ENCODE results near the gene ATP8A2.

Gene ATP8A2

GRCh38 chr13:25689539-25689938 lies 317.8 kb downstream of the ATP8A2 start:
- TF ChIP-seq CTCF (conservative IDR thresholded peaks at IDR 0.05; ENCODE audit: control insufficient read depth, insufficient read depth, low read depth, low read length), result no peak
- DNase-seq (ENCODE audit: low read depth), result no peak

GRCh38 chr13:25690582-25690981 lies 318.8 kb downstream of the ATP8A2 start:
- DNase-seq (ENCODE audit: low read depth), result no peak
- H3K4me3 ChIP-seq (ENCODE audit: control insufficient read depth, low read depth, low read length), result no peak overlapping the region
- no peak for TF ChIP-seq CTCF (conservative IDR thresholded peaks at IDR 0.05; ENCODE audit: control insufficient read depth, insufficient read depth, low read depth, low read length)

More at GRCh38 chr13:25689539-25689938, 317.8 kb downstream of the ATP8A2 start:
- no peak overlapping the region for H3K4me3 ChIP-seq (ENCODE audit: control insufficient read depth, low read depth, low read length)

GRCh38 chr13:25691654-25692053 lies 319.9 kb downstream of the ATP8A2 start:
- no peak for TF ChIP-seq CTCF (conservative IDR thresholded peaks at IDR 0.05; ENCODE audit: control insufficient read depth, insufficient read depth, low read depth, low read length)
- DNase-seq (ENCODE audit: low read depth), result no peak
- H3K4me3 ChIP-seq (ENCODE audit: control insufficient read depth, low read depth, low read length), result no peak overlapping the region

- TF ChIP-seq CTCF (conservative IDR thresholded peaks at IDR 0.05; ENCODE audit: control insufficient read depth, insufficient read depth, low read depth, low read length), result no peak
- no peak for DNase-seq (ENCODE audit: low read depth)
- no peak overlapping the region for H3K4me3 ChIP-seq (ENCODE audit: control insufficient read depth, low read depth, low read length)
These were observed 320.3 kb downstream of the ATP8A2 start for GRCh38 chr13:25692099-25692498.

- no peak overlapping the region for H3K4me3 ChIP-seq (ENCODE audit: control insufficient read depth, low read depth, low read length)
- no peak for DNase-seq (ENCODE audit: low read depth)
- TF ChIP-seq CTCF (conservative IDR thresholded peaks at IDR 0.05; ENCODE audit: control insufficient read depth, insufficient read depth, low read depth, low read length), result no peak
These were observed 327.3 kb downstream of the ATP8A2 start for GRCh38 chr13:25699056-25699455.

- H3K4me3 ChIP-seq (ENCODE audit: control insufficient read depth, low read depth, low read length), result no peak overlapping the region
- no peak for TF ChIP-seq CTCF (conservative IDR thresholded peaks at IDR 0.05; ENCODE audit: control insufficient read depth, insufficient read depth, low read depth, low read length)
- DNase-seq (ENCODE audit: low read depth), result no peak
These were observed 327.8 kb downstream of the ATP8A2 start for GRCh38 chr13:25699600-25699999.

- DNase-seq (ENCODE audit: low read depth), result no peak
- no peak for TF ChIP-seq CTCF (conservative IDR thresholded peaks at IDR 0.05; ENCODE audit: control insufficient read depth, insufficient read depth, low read depth, low read length)
These were observed 329.5 kb downstream of the ATP8A2 start for GRCh38 chr13:25701304-25701703.

More at GRCh38 chr13:25701304-25701703, 329.5 kb downstream of the ATP8A2 start:
- H3K4me3 ChIP-seq (ENCODE audit: control insufficient read depth, low read depth, low read length), result no peak overlapping the region
